HG03139 (cell line): ENCODE results near the gene C1QBP.
"Not testable (repeated sequence)": the region's sequence is repeated elsewhere in the genome, so short reads cannot be mapped to it uniquely, and the experiment has no call there.

Experiments
- ATAC-seq: cut with Tn5 transposase; IDR thresholded peaks from one replicate; pipeline ENCODE4 v1.9.1; 2021; ENCODE audit not compliant: unreplicated experiment

The C1QBP gene

DNA sequence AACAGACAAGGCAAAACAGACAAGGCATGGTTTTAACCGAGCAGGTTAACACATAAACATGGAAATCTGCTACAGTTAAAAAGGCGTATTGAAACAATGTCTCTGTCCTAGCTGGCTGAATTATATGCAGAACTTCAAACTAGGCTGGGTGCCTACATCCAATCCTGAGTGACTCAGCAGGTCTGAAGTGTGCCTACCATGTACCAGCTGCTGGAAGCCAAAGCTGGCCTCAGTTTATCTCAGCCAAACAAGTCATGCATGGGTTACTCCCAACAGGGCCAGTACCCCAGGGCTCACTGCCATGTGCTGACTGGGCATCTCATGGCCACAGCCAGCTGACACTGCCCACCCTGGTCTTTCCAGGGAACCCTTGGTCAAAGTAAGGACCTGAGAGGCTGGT, 4.0 kb downstream of the C1QBP start:
- ATAC-seq, result no peak

DNA sequence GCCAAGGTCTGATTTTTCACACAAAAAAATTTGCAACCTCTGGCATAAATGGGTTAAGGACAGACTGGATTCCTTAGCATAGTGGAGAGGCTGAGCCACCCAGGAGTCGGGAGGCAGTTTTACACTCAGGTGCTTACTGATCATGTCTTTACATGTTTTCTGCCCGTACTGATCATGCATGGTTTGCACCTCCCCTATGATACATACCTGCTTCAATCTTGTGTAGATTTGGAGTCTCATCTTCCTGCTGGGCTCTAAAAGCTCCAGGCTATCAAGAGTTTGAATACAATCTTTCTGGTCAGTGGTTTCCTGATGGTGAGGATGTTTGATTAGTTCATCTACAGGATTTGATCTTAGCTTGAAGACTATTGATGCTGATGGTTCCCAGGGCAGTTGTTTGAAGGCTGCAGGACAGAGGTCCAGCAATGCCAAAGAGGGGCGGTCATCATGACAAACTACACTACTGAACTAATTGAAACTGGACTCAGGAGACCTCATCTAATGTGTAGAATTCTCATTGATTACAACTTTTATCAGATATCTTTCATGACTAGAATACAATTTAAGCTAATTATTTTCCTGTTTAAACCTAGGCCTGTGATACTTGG, 6.9 kb downstream of the C1QBP start:
- ATAC-seq, result no peak

DNA sequence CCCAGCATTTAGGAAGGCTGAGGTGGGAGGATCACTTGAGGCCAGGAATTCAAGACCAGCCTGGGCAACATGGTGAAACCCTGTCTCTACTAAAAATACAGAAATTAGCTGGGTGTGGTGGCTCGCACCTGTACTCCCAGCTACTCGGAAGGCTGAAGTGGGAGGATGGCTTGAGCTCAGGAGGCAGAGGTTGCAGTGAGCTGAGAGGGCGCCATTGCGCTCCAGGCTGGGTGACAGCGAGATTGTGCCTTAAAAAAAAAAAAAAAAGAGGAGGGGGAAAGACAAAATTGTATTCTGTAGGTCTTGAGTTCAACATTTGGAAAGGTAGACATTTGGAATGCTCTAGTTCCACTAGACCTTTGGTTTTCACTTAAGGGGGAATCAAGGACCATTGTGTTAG, 7.7 kb downstream of the C1QBP start:
- not testable (repeated sequence) for ATAC-seq

DNA sequence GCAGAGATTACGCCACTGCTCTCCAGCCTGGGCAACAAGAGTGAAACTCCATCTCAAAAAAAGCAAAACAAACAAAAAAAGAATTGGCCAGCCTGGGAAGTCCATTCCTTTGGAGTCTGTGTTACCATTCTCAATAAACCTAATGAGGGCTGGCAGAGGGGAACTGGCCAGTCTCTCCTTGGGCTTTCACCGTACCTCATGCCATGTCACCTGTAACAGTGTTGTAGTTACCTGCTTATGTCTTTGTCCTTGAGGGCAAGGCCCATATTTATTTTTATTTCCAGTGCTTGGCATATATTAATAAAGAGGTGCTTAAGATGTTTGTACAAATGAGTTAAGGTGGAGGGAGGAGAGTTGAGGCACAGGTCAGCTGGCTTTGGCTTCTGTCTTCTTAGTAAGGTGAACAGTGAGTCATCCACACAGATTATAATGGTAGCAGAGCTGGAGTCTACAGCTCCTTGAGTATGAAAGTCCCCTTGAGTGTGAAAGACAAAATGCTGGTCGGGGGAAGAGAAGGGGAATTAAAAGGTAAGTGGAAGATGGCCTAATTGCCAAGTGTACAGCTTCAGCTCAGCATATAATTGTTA, 8.4 kb downstream of the C1QBP start:
- no peak for ATAC-seq

DNA sequence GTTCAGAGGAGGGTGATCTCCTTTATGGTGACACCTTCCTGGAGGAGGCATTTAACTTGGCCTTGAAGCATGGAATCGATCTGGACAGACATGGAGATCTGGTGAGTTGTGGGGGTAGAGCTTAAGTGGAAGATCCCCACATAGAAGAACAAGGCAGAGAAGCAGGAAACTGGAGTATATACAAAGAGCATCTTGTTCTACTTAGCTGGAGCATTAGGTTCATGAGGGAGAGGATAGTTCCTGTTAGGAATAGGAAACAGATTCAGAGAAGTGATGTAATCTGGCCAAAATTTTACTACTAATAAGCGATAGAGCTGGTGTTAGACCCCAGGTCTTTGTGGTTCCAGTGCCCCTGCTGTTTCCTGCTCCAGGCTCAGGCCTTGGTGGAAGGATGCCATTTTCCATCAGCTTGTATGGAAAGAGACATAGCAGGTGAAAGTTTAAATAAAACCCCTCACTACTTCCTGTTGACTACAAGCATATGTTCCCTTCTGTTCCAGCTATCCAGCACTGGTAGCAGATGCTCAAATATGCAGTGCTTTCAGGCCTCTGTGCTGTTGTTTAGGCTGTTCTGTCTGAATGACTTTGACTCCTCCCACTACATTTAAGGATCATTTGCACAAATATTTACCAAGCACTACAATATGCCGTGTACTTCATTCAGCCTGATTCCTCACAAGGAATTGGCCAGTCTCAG, 9.6 kb downstream of the C1QBP start:
- ATAC-seq, result no peak

DNA sequence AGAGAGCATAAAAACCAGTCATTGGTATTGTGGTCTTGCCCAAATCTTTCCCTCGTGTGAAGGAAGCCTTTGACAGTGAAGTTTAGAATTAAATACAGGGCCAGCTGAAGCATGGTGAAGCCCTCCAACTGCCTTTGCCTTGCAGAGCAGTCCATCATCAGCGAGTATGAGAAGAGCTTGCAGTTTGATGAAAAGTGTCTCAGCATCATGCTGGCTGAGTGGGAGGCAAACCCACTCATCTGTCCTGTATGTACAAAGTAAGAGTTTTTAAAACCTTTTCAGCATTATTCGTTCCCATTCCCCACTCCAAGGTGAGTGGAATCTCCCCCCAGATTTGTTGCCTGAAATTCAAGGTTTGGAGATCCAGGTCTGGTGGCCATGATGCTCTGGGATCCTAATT, 13.1 kb downstream of the C1QBP start:
- ATAC-seq, result no peak

DNA sequence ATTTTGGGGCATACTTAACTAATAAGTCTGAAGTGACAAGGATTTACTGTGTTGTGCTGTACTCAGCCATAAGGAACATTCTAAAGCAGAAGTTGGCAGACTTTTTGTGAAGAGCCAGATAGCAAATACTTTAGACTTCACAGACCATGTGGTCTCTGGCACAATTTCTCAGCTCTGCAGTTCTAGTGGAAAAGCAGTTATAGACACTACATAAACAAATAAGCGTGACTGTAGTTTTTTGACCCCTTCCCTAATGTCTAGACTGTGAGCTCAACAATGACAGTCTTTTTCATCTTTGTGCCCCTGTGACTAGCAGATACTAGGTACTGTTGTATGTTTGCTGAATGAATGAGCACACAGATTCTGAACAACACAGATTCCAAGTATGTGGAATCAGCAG, 14.0 kb downstream of the C1QBP start:
- ATAC-seq, result no peak

DNA sequence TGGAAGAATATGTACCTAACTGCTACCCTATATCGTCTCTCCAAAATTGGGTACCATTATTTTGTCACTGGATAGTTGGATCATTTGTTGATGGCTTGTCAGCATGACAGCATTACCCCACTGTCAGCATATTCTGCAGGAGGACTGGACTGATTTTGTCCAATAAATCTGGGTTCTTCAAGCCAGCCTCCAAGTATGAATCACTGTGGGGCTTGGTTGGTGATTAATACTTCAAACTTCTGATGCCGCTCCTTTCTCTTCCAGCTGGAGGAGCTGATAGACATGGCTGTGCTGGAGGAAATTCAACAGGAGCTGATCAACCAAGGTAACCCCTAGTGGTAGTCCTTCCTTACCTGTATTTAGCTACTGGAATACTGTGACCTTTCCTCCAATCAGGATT, 16.4 kb downstream of the C1QBP start:
- no peak for ATAC-seq

DNA sequence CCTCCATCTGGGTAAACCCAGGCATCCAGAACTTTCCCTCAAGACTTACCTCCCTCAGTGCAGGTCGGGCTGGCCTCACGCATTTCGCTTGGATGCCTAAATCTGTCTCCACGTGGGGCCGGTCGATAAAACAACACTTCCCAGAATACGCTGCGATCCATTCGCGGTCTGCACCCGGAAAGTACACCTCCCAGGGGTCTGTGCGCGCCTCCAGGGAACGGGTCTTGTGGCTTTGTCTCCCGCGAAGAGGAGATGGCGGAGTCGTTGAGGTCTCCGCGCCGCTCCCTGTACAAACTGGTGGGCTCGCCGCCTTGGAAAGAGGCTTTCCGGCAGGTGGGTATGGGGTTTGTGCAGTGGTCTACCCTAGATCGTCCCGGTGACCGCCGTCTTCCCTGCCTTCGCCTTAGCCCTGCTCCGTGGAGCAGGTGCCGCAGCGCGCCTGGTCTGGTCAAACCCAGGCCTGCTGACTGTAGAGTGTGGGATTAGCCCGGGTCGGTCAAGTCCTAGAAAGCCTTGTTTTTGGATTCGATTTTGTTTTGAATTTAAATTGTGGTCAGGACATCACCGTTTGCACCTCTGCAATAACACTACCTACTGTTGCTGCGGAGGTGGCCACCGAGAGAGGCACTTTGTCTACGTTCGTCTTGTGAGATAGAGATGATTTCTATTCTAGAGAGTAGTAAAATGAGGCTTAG, 18.8 kb downstream of the C1QBP start, which contains the start of gene RPAIN:
RPAIN (plus strand) TSS at position 224 of the 695 bp plus-strand sequence; CDS start at position 253, 29 bp downstream.
- peak; percentile 54 for ATAC-seq

DNA sequence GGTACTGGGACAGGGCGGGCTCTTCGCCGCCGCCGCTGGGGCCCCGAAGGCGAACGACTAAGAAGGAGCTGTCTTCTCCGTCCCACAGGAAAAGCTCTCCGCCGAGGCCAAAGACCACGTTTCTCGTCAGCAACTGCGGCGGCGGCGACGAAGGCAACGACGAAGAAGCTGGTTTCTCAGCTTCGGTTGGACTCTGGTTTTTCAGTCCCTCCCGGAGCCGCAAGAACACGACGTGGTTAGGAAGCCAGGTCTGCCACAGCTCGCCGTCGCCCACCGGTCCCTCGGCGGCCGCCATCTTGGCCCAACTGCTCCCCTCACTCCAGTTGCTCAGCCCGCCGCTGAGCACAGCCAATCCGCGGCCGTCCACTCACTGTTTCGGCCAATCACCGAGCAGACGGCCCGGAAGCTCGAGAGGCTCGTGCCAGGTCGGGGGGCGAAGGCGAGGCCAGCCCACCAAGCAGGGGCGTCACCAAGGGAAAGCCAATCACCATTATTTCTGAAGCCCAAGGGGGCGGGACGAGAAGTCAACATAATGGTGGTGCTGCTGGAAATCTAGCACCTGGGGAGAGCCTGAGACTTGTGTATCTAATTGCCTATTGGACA, 19.5 kb downstream of the C1QBP start, which contains the start of gene NUP88:
NUP88 (minus strand) TSS at position 307 of the 603 bp plus-strand sequence; CDS start at position 295, 12 bp downstream.
- ATAC-seq, result peak; percentile 79

DNA sequence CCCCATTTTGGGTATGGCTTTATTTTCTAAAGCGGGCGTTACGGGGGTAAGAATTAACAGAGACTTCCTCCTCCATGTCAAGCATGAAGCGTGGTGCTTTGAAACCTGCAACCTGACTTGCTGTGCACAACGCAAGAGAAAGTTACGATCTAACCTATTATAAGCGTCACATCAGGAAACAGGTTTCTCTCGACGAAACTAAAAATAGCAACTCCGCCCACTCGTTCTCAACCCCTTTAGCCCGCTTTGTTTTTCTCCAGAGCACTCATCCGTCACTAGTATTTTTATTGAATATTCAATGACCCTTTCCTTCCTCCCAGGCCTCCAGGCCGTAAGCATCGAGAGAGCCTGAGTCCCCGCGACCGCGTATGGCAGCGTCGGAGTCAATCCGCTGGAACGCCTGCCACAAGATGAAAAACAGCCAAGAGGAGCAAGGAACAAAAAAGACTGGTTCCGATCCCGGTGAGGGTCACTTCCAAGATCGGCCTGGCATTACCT, 20.0 kb downstream of the C1QBP start:
- peak; percentile 30 for ATAC-seq

DNA sequence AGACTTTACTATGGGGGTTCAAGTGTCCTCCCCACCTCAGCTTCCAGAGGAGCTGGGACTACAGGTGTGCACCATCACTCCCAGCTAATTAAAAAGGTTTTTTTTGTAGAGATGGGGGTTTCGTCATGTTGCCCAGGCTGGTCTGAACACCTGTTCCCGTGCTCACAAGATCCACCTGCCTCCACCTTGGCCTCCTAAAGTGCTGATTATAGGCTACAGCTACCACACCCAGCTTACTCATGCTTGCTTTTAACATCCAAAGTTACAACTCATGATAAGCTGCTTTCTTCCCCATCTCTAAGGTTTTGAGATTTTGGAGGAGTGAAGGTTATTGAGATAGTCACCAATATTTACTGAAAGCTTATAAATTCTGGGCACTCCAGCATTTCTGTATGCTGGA, 22.1 kb downstream of the C1QBP start:
- no peak for ATAC-seq

DNA sequence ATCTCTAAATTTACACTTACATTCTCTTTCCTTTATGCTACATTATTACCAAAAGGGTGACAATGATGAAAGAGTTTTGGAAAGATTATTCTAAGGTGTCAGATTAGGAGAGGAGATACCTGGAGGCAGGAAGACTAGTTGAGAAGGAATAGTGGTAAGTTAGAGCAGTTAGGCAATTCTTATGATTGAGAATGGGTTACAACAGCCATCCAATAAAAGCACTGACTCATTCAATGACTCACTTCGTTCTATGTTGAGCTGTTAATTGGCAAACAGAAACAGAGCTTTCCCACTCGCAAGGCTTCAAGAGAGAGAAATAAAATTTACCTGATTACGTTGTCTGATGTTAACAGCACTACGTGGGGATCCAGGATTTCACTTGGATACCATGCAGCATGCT, 25.3 kb downstream of the C1QBP start:
- ATAC-seq, result no peak

DNA sequence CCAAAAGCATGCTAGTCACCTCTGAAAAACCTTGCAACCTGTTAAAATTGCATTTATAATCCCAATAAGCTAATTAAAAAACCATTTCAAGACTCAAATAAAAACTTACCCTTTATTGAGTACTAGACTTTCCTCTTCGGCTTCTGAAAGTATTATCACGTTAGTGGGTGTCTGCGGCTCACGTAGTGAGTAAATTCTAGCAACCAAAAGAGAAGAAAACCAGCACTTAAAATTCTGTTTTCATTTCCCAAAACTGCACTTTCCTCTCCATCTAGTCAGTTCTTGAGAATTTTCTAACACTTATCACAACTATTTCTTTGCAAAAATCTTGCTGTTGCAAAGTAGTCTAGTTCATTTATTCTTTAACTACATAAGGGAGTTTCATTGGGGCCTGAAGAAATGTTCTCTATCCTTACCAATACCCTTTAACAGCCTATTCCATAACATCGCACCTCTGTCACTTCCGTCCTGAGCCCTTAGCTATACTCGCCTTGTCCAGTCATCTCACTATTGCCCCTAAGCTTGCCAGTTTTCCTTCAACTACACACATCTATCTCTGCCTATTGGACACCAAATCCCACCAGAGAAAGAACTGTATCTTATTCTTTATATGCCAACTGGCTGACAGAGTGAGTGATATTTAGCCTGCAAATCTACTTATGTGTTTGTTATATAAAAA, 28.2 kb downstream of the C1QBP start:
- no peak for ATAC-seq

DNA sequence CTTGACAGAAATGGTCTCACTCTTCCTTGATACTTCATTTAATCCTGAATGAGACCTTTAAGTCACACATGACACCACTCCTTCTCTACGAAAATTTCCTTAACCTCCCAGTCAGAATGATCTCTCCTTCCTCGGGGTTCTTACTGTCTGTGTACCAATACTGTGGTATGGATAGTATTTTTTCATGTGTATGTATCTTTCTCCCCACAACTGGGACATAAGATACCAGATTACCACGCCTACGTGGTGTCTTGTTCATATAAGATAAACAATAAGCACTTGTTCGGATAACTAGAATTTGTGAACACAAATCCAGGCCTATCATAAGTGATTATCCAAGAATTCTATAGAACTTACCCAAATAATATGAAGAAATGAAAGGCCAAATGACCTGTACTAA, 30.8 kb downstream of the C1QBP start:
- no peak for ATAC-seq

DNA sequence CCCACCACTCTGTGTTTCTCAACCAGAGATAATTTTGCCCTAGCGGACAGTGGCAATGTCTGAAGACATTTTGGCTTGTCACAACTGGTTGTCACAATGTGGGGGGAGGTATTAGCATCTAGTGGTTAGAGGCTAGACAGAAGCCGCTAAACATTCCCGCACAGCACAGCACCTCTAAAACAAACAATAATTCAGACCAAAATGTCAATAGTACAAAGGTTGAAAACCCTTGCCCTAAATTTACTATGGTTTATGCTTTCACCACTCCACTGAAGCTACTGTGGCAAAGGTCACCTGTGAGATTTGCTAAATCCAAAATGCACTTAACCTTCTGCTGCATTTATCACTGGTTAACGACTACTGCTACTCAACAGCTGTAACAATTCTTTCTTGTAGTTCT, 33.6 kb downstream of the C1QBP start:
- no peak for ATAC-seq

DNA sequence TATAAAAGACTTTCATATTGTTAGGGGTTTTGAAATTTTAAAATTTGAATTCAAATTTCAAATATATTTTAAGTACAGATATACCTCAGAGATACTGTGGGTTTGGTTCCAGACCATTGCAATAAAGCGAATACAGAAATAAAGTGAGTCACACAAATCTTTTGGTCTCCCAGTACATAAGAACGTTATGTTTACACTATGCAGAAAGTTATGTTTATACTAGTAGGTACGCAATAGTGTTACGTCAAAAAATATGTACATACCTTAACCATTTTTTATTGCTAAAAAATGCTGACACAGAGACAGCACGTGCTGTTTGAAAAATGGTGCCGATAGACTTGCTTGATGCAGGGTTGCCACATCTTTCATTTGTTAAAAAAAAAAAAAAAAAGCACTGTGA, 39.2 kb downstream of the C1QBP start:
- ATAC-seq, result no peak

DNA sequence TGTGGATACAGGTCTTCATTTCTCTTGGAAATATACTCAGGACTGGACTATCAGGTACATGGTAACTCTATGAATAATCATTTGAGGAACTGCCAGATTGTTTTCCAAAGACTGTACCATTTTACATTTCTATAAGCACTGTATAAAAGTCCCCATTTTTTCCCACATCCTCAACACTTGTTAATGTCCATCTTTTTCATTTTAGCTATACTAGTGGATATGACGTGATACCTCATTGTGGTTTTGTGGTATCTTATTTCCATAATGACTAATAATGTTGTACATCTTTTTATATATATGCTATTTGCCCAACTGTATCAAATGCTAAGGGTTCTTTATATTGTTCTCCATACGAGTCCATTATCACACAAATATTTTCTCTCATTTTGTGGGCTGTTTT, 42.3 kb downstream of the C1QBP start:
- ATAC-seq, result no peak

DNA sequence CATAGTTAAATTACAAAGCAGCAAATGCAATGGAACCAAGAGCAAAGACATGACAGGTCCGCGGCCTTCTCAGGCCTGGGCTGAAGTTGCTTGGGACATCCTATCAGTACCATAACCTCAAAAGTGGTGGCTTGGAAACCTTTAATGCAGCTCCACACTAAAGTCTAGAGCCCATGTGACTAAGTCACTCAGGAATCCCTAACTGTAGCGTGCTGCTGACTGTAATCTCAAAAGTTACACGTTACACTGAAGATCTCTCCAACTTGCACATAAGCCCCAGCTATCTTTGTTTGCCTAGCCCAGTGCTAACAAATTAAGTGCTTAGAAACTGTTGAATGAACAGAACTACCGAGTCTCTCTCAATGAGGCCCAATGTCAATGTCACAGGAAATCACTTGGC, 47.3 kb downstream of the C1QBP start:
- no peak for ATAC-seq
